MCF 10A (cell line): ENCODE data around the gene HSPA2. TPM values are rescaled to one million over a fixed set of nuclear protein-coding genes. Genes with fewer than 3 reads are reported as not detected.
"Not testable (repeated sequence)": the region's sequence is repeated elsewhere in the genome, so short reads cannot be mapped to it uniquely, and the experiment has no call there.

Source experiments
- BruUV-seq: library from RNA; stranded (reverse); fragments of 400-500 nt; replicated peaks from 2 replicates; lab custom pipeline; 2021; lab: Mats Ljungman, UMichigan
- CTCF ChIA-PET: fragments of 300-600 bp; sonication (Branson Sonifier 250); formaldehyde crosslinking; extraction: SDS; loops from one replicate; lab custom pipeline; 2021; ENCODE audit warnings: antibody characterized with exemption, inconsistent platforms; lab: Yijun Ruan, JAX
- POLR2A ChIA-PET: fragments of 300-600, 350-650 bp; sonication (Branson Sonifier 250); formaldehyde crosslinking; extraction: SDS; loops from one replicate; lab custom pipeline; 2020; ENCODE audit warnings: antibody characterized with exemption, inconsistent platforms; lab: Yijun Ruan, JAX
- DNase-seq: peaks from one replicate; pipeline ENCODE4 v3.0.0-alpha.2; 2018; ENCODE audit not compliant: unreplicated experiment
- H3K27ac Mint-ChIP-seq: one replicate; pipeline ENCODE4 v1.8.0; 2022; ENCODE audit warnings: mild to moderate bottlenecking, low read depth, mixed read lengths; ENCODE audit not compliant: unreplicated experiment
- H3K27me3 Mint-ChIP-seq: one replicate; pipeline ENCODE4 v1.8.0; 2022; ENCODE audit warnings: mixed read lengths; ENCODE audit not compliant: insufficient read depth, unreplicated experiment
- H3K36me3 Mint-ChIP-seq: one replicate; pipeline ENCODE4 v1.8.0; 2022; ENCODE audit warnings: mild to moderate bottlenecking, moderate library complexity, mixed read lengths; ENCODE audit not compliant: insufficient read depth, unreplicated experiment
- H3K4me1 Mint-ChIP-seq: one replicate; pipeline ENCODE4 v1.8.0; 2022; ENCODE audit warnings: mixed read lengths; ENCODE audit not compliant: insufficient read depth, unreplicated experiment
- H3K4me3 Mint-ChIP-seq: one replicate; pipeline ENCODE4 v1.8.0; 2022; ENCODE audit warnings: mild to moderate bottlenecking, moderate library complexity, mixed read lengths; ENCODE audit not compliant: unreplicated experiment
- H3K9me3 Mint-ChIP-seq: one replicate; pipeline ENCODE4 v1.8.0; 2022; ENCODE audit warnings: mixed read lengths; ENCODE audit not compliant: unreplicated experiment
- CTCF ChIP-seq: fragments of 200-600 bp; IDR thresholded peaks from one replicate; pipeline ENCODE4 v1.8.0; 2022; ENCODE audit warnings: antibody characterized with exemption, mild to moderate bottlenecking; ENCODE audit not compliant: unreplicated experiment
- intact Hi-C: fragments of 100-400 bp; cut with micrococcal nuclease; formaldehyde crosslinking; loops from 2 replicates; pipeline ENCODE4 v1.14.1; 2022
- total RNA-seq: library from RNA; stranded (reverse); gene quantifications from 2 replicates; pipeline ENCODE4 v1.2.3, GENCODE V29; 2022

Gene HSPA2
- total RNA-seq, 1 experiment from 2014 or later = 0.51 TPM

GRCh38 chr14:64556526-64556925, 16.0 kb downstream of the HSPA2 start:
- no TSS peak for BruUV-seq
- H3K27me3 Mint-ChIP-seq = no peaks in the 10 kb centered on the region
- H3K4me1 Mint-ChIP-seq = peaks cover 2% of the 10 kb centered on the region
- ChIA-PET CTCF (interaction anchor here (0.7 to 1.0 kb wide), 3 partner anchors 41 to 89 kb away, joined by 3 to 5 read pairs (median 3); no protein-coding TSS in a partner anchor), POLR2A (interaction anchor here (0.6 kb wide), 2 partner anchors 9 to 550 kb away, joined by 3 read pairs; no protein-coding TSS in a partner anchor)
- no peak overlapping the region for H3K27ac Mint-ChIP-seq
- H3K4me3 Mint-ChIP-seq = no peak overlapping the region
- peaks cover 7% of the 10 kb centered on the region for H3K36me3 Mint-ChIP-seq
- no peaks in the 10 kb centered on the region for H3K9me3 Mint-ChIP-seq
- DNase-seq = peak; percentile 80
- TF ChIP-seq CTCF = no peak
- intact Hi-C loops = no loop called here

DNA sequence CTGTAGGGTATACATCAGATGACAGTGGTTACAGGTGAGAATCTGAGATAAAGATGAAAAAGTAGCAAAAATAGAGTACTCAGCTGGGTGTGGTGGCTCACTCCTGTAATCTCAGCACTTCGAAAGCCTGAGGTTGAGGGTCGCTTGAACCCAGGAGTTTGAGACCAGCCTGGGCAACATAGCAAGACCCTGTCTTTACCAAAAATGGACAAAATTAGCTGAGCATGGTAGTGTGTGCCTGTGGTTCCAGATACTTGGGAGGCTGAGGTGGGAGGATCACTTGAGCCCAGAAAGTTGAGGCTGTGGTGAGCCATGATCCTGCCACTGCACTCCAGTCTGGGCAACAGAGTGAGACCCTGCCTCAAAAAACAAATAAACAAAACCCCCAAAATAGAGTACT, 17.7 kb downstream of the HSPA2 start:
- H3K36me3 Mint-ChIP-seq, H3K4me3 Mint-ChIP-seq, intact Hi-C loops, H3K9me3 Mint-ChIP-seq, H3K27me3 Mint-ChIP-seq, H3K4me1 Mint-ChIP-seq, DNase-seq, BruUV-seq, H3K27ac Mint-ChIP-seq: not testable (repeated sequence)
- ChIA-PET CTCF (interaction anchor here (0.8 kb wide), 1 partner anchor 79 kb away, joined by 3 read pairs; no protein-coding TSS in a partner anchor), POLR2A (interaction anchor here (0.7 kb wide), 1 partner anchor 8 kb away, joined by 3 read pairs; no protein-coding TSS in a partner anchor)

GRCh38 chr14:64561631-64562030, 21.1 kb downstream of the HSPA2 start:
- CTCF ChIA-PET = interaction anchor here (0.6 to 1.2 kb wide), 2 partner anchors 75 to 295 kb away, joined by 3 to 4 read pairs; no protein-coding TSS in a partner anchor
- H3K27ac Mint-ChIP-seq = no peak overlapping the region
- no TSS peak for BruUV-seq
- no peaks in the 10 kb centered on the region for H3K27me3 Mint-ChIP-seq
- POLR2A ChIA-PET = interaction anchor here (1.3 to 1.5 kb wide), 2 partner anchors 8 to 22 kb away, joined by 3 to 5 read pairs; partner anchors contain the start of gene HSPA2
- no peak for TF ChIP-seq CTCF
- H3K36me3 Mint-ChIP-seq = no peaks in the 10 kb centered on the region
- H3K4me3 Mint-ChIP-seq = no peak overlapping the region
- peaks cover 6% of the 10 kb centered on the region for H3K4me1 Mint-ChIP-seq
- DNase-seq = peak; percentile 56
- H3K9me3 Mint-ChIP-seq = no peaks in the 10 kb centered on the region
- intact Hi-C loops = no loop called here

DNA sequence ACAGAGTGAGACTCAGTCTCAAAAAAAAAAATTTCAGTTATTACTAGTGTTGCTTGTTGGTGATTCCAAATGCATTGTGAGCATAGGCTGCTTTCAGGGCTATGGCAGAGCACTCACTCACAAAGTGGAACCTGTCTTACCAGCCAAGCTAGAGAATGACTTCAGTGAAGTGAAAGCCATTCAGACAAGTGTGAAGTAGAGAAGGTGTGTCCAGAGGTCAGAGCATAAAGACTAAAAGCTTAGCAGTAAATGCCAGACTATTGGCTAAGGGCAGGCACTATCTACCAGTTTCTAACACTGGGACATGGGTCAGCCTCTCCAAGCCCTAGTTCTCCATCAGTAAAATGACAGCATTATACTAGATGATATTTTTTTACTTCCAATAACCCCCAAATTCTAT, 21.9 kb downstream of the HSPA2 start:
- ChIA-PET CTCF (interaction anchor here (0.8 kb wide), 1 partner anchor 7 kb away, joined by 3 read pairs; no protein-coding TSS in a partner anchor), POLR2A (interaction anchor here (2.9 kb wide), 1 partner anchor 22 kb away, joined by 14 read pairs; the partner anchor contains the start of gene HSPA2)
- no peak for TF ChIP-seq CTCF
- no peaks in the 10 kb centered on the region for H3K27me3 Mint-ChIP-seq
- H3K9me3 Mint-ChIP-seq = no peaks in the 10 kb centered on the region
- H3K36me3 Mint-ChIP-seq = no peaks in the 10 kb centered on the region
- DNase-seq = no peak
- BruUV-seq = no TSS peak
- no peak overlapping the region for H3K4me3 Mint-ChIP-seq
- H3K27ac Mint-ChIP-seq = no peak overlapping the region
- H3K4me1 Mint-ChIP-seq = peaks cover 6% of the 10 kb centered on the region
- intact Hi-C loops = no loop called here
